ENCODE data around the gene UFSP2. TPM values are rescaled to one million over a fixed set of nuclear protein-coding genes. Genes with fewer than 3 reads are reported as not detected.
A peak's percentile ranks its signal among the peaks of the same experiment; 100 is the strongest.

The UFSP2 gene
- polyA plus RNA-seq, 1 donor (not counting 4 experiments of a cell fraction or from before 2014, with no cell fraction given), result 41.7 TPM

DNA sequence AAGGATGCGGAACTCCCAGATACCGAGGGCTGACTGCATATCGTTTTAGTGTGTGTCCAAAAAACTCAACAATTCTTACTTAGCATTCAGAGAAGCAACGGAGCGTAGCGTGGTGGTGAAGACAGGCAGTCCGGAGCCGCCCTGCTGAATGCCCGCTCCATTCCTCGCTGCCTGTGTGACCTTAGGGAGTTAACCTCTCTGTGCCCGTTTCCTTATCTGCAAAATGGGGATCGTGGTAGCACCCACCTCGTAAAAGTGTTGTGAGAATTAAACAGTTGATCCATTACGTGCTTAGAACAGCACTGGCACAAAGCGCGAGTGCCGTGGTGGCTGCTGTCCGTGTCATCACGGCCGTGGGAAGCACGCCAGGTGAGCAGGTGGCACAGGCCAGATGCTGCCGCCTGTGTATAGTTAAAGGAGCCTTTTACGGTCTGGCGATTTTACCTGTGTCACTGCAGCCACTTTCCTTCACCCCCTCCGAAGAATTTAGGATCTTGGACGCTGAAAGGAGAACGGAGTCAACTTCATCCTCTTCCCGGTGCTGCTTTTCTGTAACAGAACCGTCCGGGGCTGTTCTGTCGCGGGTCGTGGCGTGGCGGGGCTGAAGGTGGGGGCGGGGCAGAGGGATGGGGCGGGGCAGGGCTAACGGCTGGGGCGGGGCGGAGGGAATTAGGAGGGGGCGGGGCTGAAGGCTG, 44.9 kb upstream of the UFSP2 start:
- DNase-seq (ENCODE audit: low read depth, low spot score) (no peak), FAIRE-seq (no peak)
- no peaks in the 10 kb centered on the region for H4K20me1 ChIP-seq (ENCODE audit: control insufficient read depth, extremely low read depth, insufficient read depth, low read length)
- no peaks in the 10 kb centered on the region for H3K9me3 ChIP-seq (ENCODE audit: control insufficient read depth, low read depth, low read length)
- peak overlapping the region; percentile 71 for H2AFZ ChIP-seq (ENCODE audit: control insufficient read depth, low read length)
- peaks cover 9% of the 10 kb centered on the region for H3K4me1 ChIP-seq (ENCODE audit: control insufficient read depth, extremely low read depth, insufficient read depth, low read length)
- dilution Hi-C loops (cut with MboI; ENCODE audit: extremely low pct_ligation_motif_present, low sequenced_read_pairs), result no loop called here
- no peaks in the 10 kb centered on the region for H3K79me2 ChIP-seq (ENCODE audit: control insufficient read depth, insufficient read depth, low read length)
- no peaks in the 10 kb centered on the region for H3K36me3 ChIP-seq (ENCODE audit: control insufficient read depth in 2 of 2, extremely low read depth in 1 of 2, insufficient read depth in 2 of 2, low read length in 2 of 2)
- peak overlapping the region; percentile 46 to 71 (median 47) for H3K4me3 ChIP-seq (ENCODE audit: control insufficient read depth in 2 of 3, extremely low read depth in 1 of 3, insufficient read depth in 2 of 3, low read depth in 1 of 3, low read length in 3 of 3)
- H3K27ac ChIP-seq (ENCODE audit: control insufficient read depth, insufficient read depth, low read length), result no peak overlapping the region
- peak overlapping the region; percentile 41 for H3K9ac ChIP-seq (ENCODE audit: control insufficient read depth, extremely low read depth, insufficient read depth, low read length)
- peak overlapping the region; percentile 95 for H3K4me2 ChIP-seq (ENCODE audit: control insufficient read depth, extremely low read depth, insufficient read depth, low read depth, low read length)
- TF ChIP-seq, protein P1, sequence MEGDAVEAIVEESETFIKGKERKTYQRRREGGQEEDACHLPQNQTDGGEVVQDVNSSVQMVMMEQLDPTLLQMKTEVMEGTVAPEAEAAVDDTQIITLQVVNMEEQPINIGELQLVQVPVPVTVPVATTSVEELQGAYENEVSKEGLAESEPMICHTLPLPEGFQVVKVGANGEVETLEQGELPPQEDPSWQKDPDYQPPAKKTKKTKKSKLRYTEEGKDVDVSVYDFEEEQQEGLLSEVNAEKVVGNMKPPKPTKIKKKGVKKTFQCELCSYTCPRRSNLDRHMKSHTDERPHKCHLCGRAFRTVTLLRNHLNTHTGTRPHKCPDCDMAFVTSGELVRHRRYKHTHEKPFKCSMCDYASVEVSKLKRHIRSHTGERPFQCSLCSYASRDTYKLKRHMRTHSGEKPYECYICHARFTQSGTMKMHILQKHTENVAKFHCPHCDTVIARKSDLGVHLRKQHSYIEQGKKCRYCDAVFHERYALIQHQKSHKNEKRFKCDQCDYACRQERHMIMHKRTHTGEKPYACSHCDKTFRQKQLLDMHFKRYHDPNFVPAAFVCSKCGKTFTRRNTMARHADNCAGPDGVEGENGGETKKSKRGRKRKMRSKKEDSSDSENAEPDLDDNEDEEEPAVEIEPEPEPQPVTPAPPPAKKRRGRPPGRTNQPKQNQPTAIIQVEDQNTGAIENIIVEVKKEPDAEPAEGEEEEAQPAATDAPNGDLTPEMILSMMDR (optimal IDR thresholded peaks at IDR 0.05 in 1 of 3, IDR thresholded peaks at IDR 0.05 in 1 of 3, conservative IDR thresholded peaks at IDR 0.05 in 1 of 3; ENCODE audit: extremely low read depth in 1 of 3, insufficient read depth in 2 of 3, low read length in 3 of 3), result no peak
- peak; percentile 48 for TF ChIP-seq EZH2 (IDR thresholded peaks at IDR 0.05; ENCODE audit: low read length)
- H3K27me3 ChIP-seq (ENCODE audit: control insufficient read depth, extremely low read depth, insufficient read depth, low read length), result peaks cover 15% of the 10 kb centered on the region
- H3K9me1 ChIP-seq (ENCODE audit: control insufficient read depth, extremely low read depth, insufficient read depth, low read length), result no peaks in the 10 kb centered on the region

DNA sequence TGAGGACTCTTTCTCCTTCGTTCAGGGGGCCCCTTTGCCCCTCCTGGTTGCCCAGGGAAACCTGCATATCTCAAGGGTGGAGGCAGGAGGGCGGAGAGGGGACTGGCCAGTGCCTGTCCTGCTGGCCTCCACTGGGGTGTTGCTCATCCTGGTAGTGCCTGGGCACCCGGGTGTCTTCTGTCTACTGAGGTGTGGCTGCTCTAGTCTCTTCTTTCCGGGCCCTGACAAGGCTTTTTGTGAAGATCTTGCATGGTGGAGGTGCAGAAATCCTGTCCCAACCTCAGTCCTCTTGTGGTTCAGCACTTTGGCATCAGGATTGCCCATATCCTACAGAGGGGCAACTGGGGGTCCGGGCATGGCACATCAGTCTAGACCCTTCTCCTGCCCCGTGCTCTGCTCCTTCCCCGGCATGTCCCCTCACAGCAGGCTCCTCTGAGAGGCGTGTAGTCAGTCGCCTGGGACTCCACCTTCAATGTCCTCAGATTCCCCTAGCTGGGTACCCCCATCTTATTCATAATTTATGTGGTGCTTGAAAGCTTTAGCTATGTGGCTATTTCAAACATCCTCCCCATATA, 43.9 kb upstream of the UFSP2 start:
- no peak for FAIRE-seq

More for the DNA sequence above, 43.9 kb upstream of the UFSP2 start:
- Histone ChIP-seq H2AFZ (ENCODE audit: control insufficient read depth, low read length) (no peak overlapping the region), H3K9me3 (ENCODE audit: control insufficient read depth, low read depth, low read length) (no peaks in the 10 kb centered on the region), H3K27me3 (ENCODE audit: control insufficient read depth, extremely low read depth, insufficient read depth, low read length) (peaks cover 19% of the 10 kb centered on the region), H3K4me1 (ENCODE audit: control insufficient read depth, extremely low read depth, insufficient read depth, low read length) (peaks cover 9% of the 10 kb centered on the region), H3K27ac (ENCODE audit: control insufficient read depth, insufficient read depth, low read length) (no peak overlapping the region), H3K36me3 (ENCODE audit: control insufficient read depth in 2 of 2, extremely low read depth in 1 of 2, insufficient read depth in 2 of 2, low read length in 2 of 2) (no peaks in the 10 kb centered on the region), H3K9ac (ENCODE audit: control insufficient read depth, extremely low read depth, insufficient read depth, low read length) (no peak overlapping the region), H3K4me3 (ENCODE audit: control insufficient read depth in 2 of 3, extremely low read depth in 1 of 3, insufficient read depth in 2 of 3, low read depth in 1 of 3, low read length in 3 of 3) (no peak overlapping the region), H3K9me1 (ENCODE audit: control insufficient read depth, extremely low read depth, insufficient read depth, low read length) (no peaks in the 10 kb centered on the region), H3K79me2 (ENCODE audit: control insufficient read depth, insufficient read depth, low read length) (no peaks in the 10 kb centered on the region), H4K20me1 (ENCODE audit: control insufficient read depth, extremely low read depth, insufficient read depth, low read length) (no peaks in the 10 kb centered on the region), H3K4me2 (ENCODE audit: control insufficient read depth, extremely low read depth, insufficient read depth, low read depth, low read length) (no peak overlapping the region)
- DNase-seq (ENCODE audit: low read depth, low spot score), result no peak
- TF ChIP-seq EZH2 (IDR thresholded peaks at IDR 0.05; ENCODE audit: low read length), result no peak
- TF ChIP-seq, protein P1 (optimal IDR thresholded peaks at IDR 0.05 in 1 of 3, IDR thresholded peaks at IDR 0.05 in 1 of 3, conservative IDR thresholded peaks at IDR 0.05 in 1 of 3; ENCODE audit: extremely low read depth in 1 of 3, insufficient read depth in 2 of 3, low read length in 3 of 3), result no peak
- dilution Hi-C loops (cut with MboI; ENCODE audit: extremely low pct_ligation_motif_present, low sequenced_read_pairs), result no loop called here

All from keratinocyte (primary cell).